Keratinocyte (primary cell): Measurements from ENCODE around the gene BOD1L1. TPM values are rescaled to one million over a fixed set of nuclear protein-coding genes. Genes with fewer than 3 reads are reported as not detected.

Experiments
- DNase-seq: peaks from one replicate; pipeline ENCODE4 v3.0.0-alpha.2; 2011; ENCODE audit warnings: low read depth, missing footprints, low spot score
- FAIRE-seq: peaks from 2 replicates; lab custom pipeline; 2011; peaks lifted over from hg19 to GRCh38; lab: Jason Lieb, UNC
- H2AFZ ChIP-seq: 2 replicates; pipeline ENCODE4 v1.6.0; 2012; ENCODE audit warnings: low read length, control low read depth, inconsistent platforms; ENCODE audit not compliant: control insufficient read depth
- H3K27ac ChIP-seq: 2 replicates; pipeline ENCODE4 v1.5.1; 2011; ENCODE audit warnings: low read length; ENCODE audit not compliant: control insufficient read depth, insufficient read depth
- H3K27me3 ChIP-seq: 3 replicates; pipeline ENCODE4 v1.6.0; 2011; ENCODE audit warnings: low read length; ENCODE audit not compliant: control insufficient read depth, insufficient read depth; ENCODE audit errors: extremely low read depth
- H3K36me3 ChIP-seq, 2 experiments: 2 replicates in 1 of 2; 3 replicates in 1 of 2; pipeline ENCODE4 v1.5.1; 2011; ENCODE audit warnings: low read length in 2 of 2, mild to moderate bottlenecking in 1 of 2; ENCODE audit not compliant: control insufficient read depth in 2 of 2, insufficient read depth in 2 of 2; ENCODE audit errors: extremely low read depth in 1 of 2
- H3K4me1 ChIP-seq: 3 replicates; pipeline ENCODE4 v1.5.1; 2011; ENCODE audit warnings: low read length; ENCODE audit not compliant: control insufficient read depth, insufficient read depth; ENCODE audit errors: extremely low read depth
- H3K4me2 ChIP-seq: 3 replicates; pipeline ENCODE4 v1.6.0; 2011; ENCODE audit warnings: low read depth, low read length; ENCODE audit not compliant: control insufficient read depth, insufficient read depth; ENCODE audit errors: extremely low read depth
- H3K4me3 ChIP-seq, 3 experiments: fragments of 200-600 bp in 1 of 3; sonication (generic) in 1 of 3; 2 replicates in 2 of 3; 3 replicates in 1 of 3; pipeline ENCODE4 v1.5.1; 2011 to 2016; ENCODE audit warnings: low read length in 3 of 3, mild to moderate bottlenecking in 3 of 3, control low read depth in 2 of 3, inconsistent platforms in 1 of 3, low read depth in 1 of 3, mixed read lengths in 1 of 3, mixed run types in 1 of 3, moderate library complexity in 1 of 3; ENCODE audit not compliant: control insufficient read depth in 2 of 3, insufficient read depth in 2 of 3; ENCODE audit errors: extremely low read depth in 1 of 3
- H3K79me2 ChIP-seq: 2 replicates; pipeline ENCODE4 v1.6.0; 2012; ENCODE audit warnings: low read length; ENCODE audit not compliant: control insufficient read depth, insufficient read depth
- H3K9ac ChIP-seq: 3 replicates; pipeline ENCODE4 v1.6.0; 2011; ENCODE audit warnings: low read length; ENCODE audit not compliant: control insufficient read depth, insufficient read depth; ENCODE audit errors: extremely low read depth
- H3K9me1 ChIP-seq: 3 replicates; pipeline ENCODE4 v1.6.0; 2011; ENCODE audit warnings: low read length; ENCODE audit not compliant: control insufficient read depth, insufficient read depth; ENCODE audit errors: extremely low read depth
- H3K9me3 ChIP-seq: 2 replicates; pipeline ENCODE4 v1.5.1; 2012; ENCODE audit warnings: low read depth, low read length; ENCODE audit not compliant: control insufficient read depth
- H4K20me1 ChIP-seq: 3 replicates; pipeline ENCODE4 v1.6.0; 2011; ENCODE audit warnings: low read length; ENCODE audit not compliant: control insufficient read depth, insufficient read depth; ENCODE audit errors: extremely low read depth
- EZH2 ChIP-seq: IDR thresholded peaks from one replicate; pipeline ENCODE4 v1.6.1; 2012; ENCODE audit warnings: inconsistent platforms, mild to moderate bottlenecking, low read length, moderate library complexity
- dilution Hi-C: fragments of 300-500 bp; cut with MboI; formaldehyde crosslinking; loops from one replicate; pipeline ENCODE4 v1.7.0; 2020; ENCODE audit warnings: low sequenced_read_pairs; ENCODE audit not compliant: extremely low pct_ligation_motif_present
- polyA plus RNA-seq, 5 experiments: library from polyadenylated mRNA; depleted of rRNA in 3 of 5; stranded (reverse) in 3 of 5; stranded (forward) in 1 of 5; unstranded in 1 of 5; fragments of >200 nt; gene quantifications; 1 replicate in 1 of 5; 2 replicates in 3 of 5; 3 replicates in 1 of 5; pipeline versions ENCODE4 v1.2.1 to v1.2.3, GENCODE V29; 2011 to 2012; ENCODE audit warnings: missing spikeins in 2 of 5, low read depth in 1 of 5, low replicate concordance in 1 of 5
- TF ChIP-seq, protein P1 (sequence below), 3 experiments: IDR thresholded peaks in 1 of 3; conservative IDR thresholded peaks in 1 of 3; optimal IDR thresholded peaks in 1 of 3; 2 replicates in 2 of 3; 3 replicates in 1 of 3; pipeline versions ENCODE3 to v1.5.1; 2011; ENCODE audit warnings: low read length in 3 of 3, mild to moderate bottlenecking in 3 of 3, moderate library complexity in 2 of 3, control low read depth in 1 of 3, inconsistent platforms in 1 of 3; ENCODE audit not compliant: insufficient read depth in 2 of 3; ENCODE audit errors: extremely low read depth in 1 of 3

Gene BOD1L1
- polyA plus RNA-seq, 1 donor (not counting 4 experiments of a cell fraction or from before 2014, with no cell fraction given) = 20.6 TPM

DNA sequence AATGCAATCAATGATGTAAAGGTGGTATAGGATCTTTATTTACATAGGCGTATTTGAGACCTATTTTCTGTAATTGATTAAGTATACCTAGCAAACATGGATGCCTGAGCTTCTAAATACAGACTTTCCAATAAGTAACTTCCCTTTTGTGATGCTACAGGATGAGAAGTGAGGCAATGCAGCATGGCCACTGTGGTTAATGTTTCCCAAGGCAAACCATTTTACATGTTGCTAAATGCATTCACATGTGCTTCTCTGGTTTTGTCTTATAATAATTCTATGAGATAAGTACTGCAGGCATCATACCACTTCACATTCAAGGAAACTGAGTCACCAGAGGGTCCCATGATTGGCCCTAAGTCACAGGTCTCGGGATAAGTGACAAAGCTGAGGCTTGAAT lies 47.5 kb downstream of the BOD1L1 start:
- H3K27ac ChIP-seq = no peak overlapping the region
- no peak overlapping the region for H3K4me3 ChIP-seq
- TF ChIP-seq, protein P1, sequence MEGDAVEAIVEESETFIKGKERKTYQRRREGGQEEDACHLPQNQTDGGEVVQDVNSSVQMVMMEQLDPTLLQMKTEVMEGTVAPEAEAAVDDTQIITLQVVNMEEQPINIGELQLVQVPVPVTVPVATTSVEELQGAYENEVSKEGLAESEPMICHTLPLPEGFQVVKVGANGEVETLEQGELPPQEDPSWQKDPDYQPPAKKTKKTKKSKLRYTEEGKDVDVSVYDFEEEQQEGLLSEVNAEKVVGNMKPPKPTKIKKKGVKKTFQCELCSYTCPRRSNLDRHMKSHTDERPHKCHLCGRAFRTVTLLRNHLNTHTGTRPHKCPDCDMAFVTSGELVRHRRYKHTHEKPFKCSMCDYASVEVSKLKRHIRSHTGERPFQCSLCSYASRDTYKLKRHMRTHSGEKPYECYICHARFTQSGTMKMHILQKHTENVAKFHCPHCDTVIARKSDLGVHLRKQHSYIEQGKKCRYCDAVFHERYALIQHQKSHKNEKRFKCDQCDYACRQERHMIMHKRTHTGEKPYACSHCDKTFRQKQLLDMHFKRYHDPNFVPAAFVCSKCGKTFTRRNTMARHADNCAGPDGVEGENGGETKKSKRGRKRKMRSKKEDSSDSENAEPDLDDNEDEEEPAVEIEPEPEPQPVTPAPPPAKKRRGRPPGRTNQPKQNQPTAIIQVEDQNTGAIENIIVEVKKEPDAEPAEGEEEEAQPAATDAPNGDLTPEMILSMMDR (optimal IDR thresholded peaks at IDR 0.05 in 1 of 3, IDR thresholded peaks at IDR 0.05 in 1 of 3, conservative IDR thresholded peaks at IDR 0.05 in 1 of 3; ENCODE audit: extremely low read depth in 1 of 3, insufficient read depth in 2 of 3, low read length in 3 of 3) = no peak
- no peak for TF ChIP-seq EZH2
- H3K79me2 ChIP-seq = no peaks in the 10 kb centered on the region
- no peak for DNase-seq
- no peaks in the 10 kb centered on the region for H3K27me3 ChIP-seq
- FAIRE-seq = no peak
- no peak overlapping the region for H3K4me2 ChIP-seq
- no peaks in the 10 kb centered on the region for H3K9me1 ChIP-seq
- no peaks in the 10 kb centered on the region for H3K4me1 ChIP-seq
- dilution Hi-C loops = no loop called here
- H2AFZ ChIP-seq = no peak overlapping the region
- H3K36me3 ChIP-seq = peaks cover 18 to 23% of the 10 kb centered on the region in 2 experiments
- no peak overlapping the region for H3K9ac ChIP-seq
- H3K9me3 ChIP-seq = no peaks in the 10 kb centered on the region
- H4K20me1 ChIP-seq = no peaks in the 10 kb centered on the region

DNA sequence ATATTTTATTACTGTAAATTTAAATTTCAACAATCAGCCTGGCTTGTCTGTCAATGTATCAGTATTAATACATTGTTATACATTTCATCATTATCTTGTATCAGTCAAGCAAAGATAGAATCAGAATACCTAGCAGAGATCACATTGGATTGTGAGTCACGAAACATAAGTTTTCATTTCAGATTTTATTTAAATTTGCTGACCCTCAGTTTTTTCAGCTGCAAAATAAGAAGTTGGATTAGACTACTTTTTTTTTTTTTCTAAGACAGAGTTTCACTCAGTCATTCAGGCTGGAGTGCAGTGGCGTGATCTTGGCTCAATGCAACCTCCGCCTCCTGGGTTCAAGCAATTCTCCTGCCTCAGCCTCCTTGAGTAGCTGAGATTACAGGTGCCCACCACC lies 49.9 kb downstream of the BOD1L1 start:
- no peak overlapping the region for H3K27ac ChIP-seq
- dilution Hi-C loops = no loop called here
- H3K9ac ChIP-seq = no peak overlapping the region
- H3K79me2 ChIP-seq = no peaks in the 10 kb centered on the region
- no peak overlapping the region for H3K4me3 ChIP-seq
- H2AFZ ChIP-seq = no peak overlapping the region
- no peaks in the 10 kb centered on the region for H3K4me1 ChIP-seq
- H3K36me3 ChIP-seq = peaks cover 17 to 23% of the 10 kb centered on the region in 2 experiments
- H4K20me1 ChIP-seq = no peaks in the 10 kb centered on the region
- DNase-seq = no peak
- H3K9me3 ChIP-seq = no peaks in the 10 kb centered on the region
- TF ChIP-seq, protein P1 (optimal IDR thresholded peaks at IDR 0.05 in 1 of 3, IDR thresholded peaks at IDR 0.05 in 1 of 3, conservative IDR thresholded peaks at IDR 0.05 in 1 of 3; ENCODE audit: extremely low read depth in 1 of 3, insufficient read depth in 2 of 3, low read length in 3 of 3) = no peak
- TF ChIP-seq EZH2 = no peak
- H3K27me3 ChIP-seq = no peaks in the 10 kb centered on the region
- H3K9me1 ChIP-seq = no peaks in the 10 kb centered on the region
- H3K4me2 ChIP-seq = no peak overlapping the region
- no peak for FAIRE-seq
